ENCODE data around the gene AKAP13. TPM values are rescaled to one million over a fixed set of nuclear protein-coding genes. Genes with fewer than 3 reads are reported as not detected.

The AKAP13 gene
- total RNA-seq, 6 donors from 2014 or later: 329 to 1,278 (median 748) TPM

DNA sequence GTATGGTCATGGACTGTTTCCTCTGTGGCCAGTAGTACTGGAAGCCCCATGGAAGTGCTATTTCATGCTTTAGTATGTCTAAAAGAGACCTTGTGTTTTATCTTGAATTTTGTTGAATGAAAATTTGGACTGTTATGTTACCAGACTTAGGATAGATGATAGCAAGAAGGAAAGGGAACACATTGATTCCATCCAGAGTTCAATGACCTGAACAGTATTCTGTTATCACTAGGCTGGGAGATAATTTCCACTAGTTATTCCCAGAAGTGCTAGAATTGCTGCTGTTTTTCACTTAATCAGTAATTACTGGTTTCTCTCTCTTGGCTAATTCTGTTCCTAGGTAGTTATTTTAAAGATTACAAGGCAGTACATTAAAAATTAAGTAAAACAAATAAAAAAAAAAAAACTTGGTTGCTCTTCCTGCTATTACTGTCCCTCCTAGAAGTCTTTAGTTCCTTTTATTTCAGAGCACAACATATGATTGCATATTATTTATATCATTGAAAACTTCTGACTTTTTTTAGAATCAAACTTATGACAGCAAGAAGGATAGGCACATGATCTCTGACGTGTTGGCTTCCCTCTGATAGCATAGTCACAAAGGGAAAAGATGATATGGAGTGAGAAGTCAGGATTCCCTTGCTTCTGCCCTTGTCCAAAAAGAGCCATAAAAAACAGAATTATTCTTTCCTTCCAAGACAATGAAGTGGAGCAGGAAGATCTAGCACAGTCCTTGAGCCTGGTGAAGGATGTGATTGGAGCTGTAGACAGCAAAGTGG, 342.2 kb downstream of the AKAP13 start:
- Histone ChIP-seq H3K4me1 (peaks cover 26 to 36% (median 28%) of the 10 kb centered on the region in 4 donors), H3K4me3 (no peak overlapping the region), H3K36me3 (peaks cover 72 to 98% (median 86%) of the 10 kb centered on the region in 4 donors), H3K9me3 (no peaks in the 10 kb centered on the region), H3K27me3 (no peaks in the 10 kb centered on the region), H3K27ac (peak overlapping the region in 2 of 4 donors; percentile 8 to 46)
- DNase-seq (no peak), ATAC-seq (ENCODE audit: low FRiP score in 2 of 2) (no peak)
- TF ChIP-seq POLR2A (IDR thresholded peaks at IDR 0.05) (no peak), EP300 (IDR thresholded peaks at IDR 0.05) (no peak), POLR2AphosphoS5 (IDR thresholded peaks at IDR 0.05) (no peak)
- TF ChIP-seq, protein P1, sequence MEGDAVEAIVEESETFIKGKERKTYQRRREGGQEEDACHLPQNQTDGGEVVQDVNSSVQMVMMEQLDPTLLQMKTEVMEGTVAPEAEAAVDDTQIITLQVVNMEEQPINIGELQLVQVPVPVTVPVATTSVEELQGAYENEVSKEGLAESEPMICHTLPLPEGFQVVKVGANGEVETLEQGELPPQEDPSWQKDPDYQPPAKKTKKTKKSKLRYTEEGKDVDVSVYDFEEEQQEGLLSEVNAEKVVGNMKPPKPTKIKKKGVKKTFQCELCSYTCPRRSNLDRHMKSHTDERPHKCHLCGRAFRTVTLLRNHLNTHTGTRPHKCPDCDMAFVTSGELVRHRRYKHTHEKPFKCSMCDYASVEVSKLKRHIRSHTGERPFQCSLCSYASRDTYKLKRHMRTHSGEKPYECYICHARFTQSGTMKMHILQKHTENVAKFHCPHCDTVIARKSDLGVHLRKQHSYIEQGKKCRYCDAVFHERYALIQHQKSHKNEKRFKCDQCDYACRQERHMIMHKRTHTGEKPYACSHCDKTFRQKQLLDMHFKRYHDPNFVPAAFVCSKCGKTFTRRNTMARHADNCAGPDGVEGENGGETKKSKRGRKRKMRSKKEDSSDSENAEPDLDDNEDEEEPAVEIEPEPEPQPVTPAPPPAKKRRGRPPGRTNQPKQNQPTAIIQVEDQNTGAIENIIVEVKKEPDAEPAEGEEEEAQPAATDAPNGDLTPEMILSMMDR (IDR thresholded peaks at IDR 0.05): no peak
- 67 to 72% methylated on average over 1 of the region's 1 CpG for WGBS, 2 donors

DNA sequence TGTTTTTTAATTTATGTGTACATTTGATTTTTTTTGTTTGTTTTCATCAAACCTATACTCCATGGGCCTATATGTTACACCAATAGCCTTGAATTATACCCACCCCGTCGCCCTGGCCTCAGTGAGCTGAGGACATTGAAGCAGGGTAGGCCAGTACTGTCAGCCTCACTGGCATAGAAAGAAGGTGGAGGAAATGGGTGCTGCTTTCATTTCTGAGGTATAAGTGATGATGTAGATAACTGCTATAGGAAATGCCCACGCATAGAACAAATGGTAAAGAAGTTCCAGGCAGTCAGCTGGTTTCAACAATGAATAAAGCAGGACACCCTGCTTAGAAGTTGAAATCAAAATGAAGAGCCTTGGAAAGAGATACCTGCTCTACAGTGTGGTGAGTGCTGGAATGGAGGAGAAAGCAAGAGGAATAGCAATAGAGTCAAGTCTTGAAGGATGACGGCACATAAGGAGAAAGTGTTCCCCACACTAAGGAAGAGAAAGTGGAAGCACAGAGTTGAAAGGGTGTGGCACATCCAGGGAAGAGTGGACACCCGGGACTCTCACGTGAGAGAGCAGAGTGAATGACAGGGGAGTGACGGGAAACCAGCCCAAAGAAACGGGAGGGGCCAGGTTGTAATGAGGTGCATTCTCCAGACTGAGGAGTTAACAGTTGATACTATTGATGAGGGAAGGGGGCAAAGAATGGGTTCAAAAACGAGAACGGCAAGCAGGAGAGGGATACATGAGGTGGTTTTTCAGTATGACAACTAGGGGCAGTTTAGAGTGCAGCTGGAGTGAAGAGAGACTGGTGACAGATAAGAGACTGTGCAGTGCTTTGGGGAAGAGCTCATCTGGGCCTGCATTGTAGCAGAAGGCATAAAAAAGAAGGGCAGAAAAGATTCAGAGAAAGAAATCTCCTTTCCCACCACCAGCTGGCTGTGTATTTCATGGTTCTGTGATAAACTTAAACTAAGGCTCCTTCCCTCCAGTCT, 343.9 kb downstream of the AKAP13 start:
- DNase-seq (no peak), ATAC-seq (ENCODE audit: low FRiP score in 2 of 2) (no peak)
- Histone ChIP-seq H3K36me3 (peaks cover 65 to 98% (median 82%) of the 10 kb centered on the region in 4 donors), H3K27ac (peak overlapping the region; percentile 38 to 80 (median 72)), H3K9me3 (no peaks in the 10 kb centered on the region), H3K4me3 (no peak overlapping the region), H3K27me3 (no peaks in the 10 kb centered on the region), H3K4me1 (peaks cover 26 to 36% (median 29%) of the 10 kb centered on the region in 4 donors)
- WGBS, 2 donors: 49 to 51% methylated on average over 10 of the region's 10 CpGs
- no peak for TF ChIP-seq EP300 (IDR thresholded peaks at IDR 0.05)
- TF ChIP-seq POLR2A (IDR thresholded peaks at IDR 0.05): peak in 1 of 4 donors; percentile 3

DNA sequence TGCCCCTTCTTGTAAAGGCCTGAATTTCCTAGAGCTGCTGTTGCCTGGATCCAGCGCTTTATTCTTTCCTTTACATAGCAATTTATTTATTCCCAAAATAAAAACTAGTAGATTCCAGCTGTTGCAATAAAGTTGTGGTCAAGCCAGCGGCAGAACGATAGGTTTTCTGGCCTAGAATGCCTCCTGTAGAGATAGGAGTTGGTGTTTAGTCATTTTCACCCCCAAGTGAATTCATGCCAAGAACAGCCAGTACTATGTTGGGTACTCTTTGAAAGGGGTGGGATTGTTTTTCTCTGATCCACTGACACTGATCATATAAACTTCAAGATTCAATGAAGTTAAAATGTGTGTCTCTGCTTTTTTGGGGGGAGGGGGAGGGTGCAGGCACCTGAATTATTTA, 344.6 kb downstream of the AKAP13 start:
- H3K4me3 ChIP-seq: no peak overlapping the region
- H3K27ac ChIP-seq: peak overlapping the region; percentile 55 to 80 (median 72)
- DNase-seq: no peak
- peaks cover 27 to 44% (median 31%) of the 10 kb centered on the region in 4 donors for H3K4me1 ChIP-seq
- H3K27me3 ChIP-seq: no peaks in the 10 kb centered on the region
- TF ChIP-seq EP300 (IDR thresholded peaks at IDR 0.05): peak in 1 of 4 donors; percentile 4
- no peak for TF ChIP-seq POLR2A (IDR thresholded peaks at IDR 0.05)
- peak in 1 of 2 donors; percentile 5 for TF ChIP-seq POLR2AphosphoS5 (IDR thresholded peaks at IDR 0.05)
- TF ChIP-seq, protein P1 (IDR thresholded peaks at IDR 0.05): no peak
- no peaks in the 10 kb centered on the region for H3K9me3 ChIP-seq
- 63 to 73% methylated on average over 3 of the region's 3 CpGs for WGBS, 2 donors
- ATAC-seq (ENCODE audit: low FRiP score in 2 of 2): peak in 1 of 2 donors; percentile 30
- peaks cover 65 to 98% (median 78%) of the 10 kb centered on the region in 4 donors for H3K36me3 ChIP-seq

DNA sequence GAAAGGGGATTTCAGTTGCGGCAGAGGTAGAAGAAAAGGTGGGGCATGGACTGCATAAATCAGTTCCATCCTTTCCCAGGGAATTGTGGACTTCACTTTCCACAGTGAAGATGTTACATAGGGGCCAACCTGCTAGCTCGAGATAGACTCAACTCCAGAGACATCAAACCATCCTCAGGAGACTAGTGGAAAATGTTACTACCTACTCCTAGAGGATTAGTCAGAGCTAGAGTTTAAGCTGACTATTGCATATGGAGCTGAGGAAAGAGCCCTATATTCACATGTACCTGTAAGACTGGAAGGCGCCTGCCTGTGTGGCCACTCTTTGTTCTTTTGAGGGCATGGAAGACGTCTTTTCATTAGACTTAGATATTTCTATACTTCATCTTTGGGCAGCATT, 345.2 kb downstream of the AKAP13 start:
- H3K27me3 ChIP-seq: no peaks in the 10 kb centered on the region
- peak overlapping the region; percentile 55 to 80 (median 72) for H3K27ac ChIP-seq
- peaks cover 27 to 49% (median 34%) of the 10 kb centered on the region in 4 donors for H3K4me1 ChIP-seq
- 88 to 90% methylated on average over 4 of the region's 4 CpGs for WGBS, 2 donors
- no peaks in the 10 kb centered on the region for H3K9me3 ChIP-seq
- TF ChIP-seq POLR2A (IDR thresholded peaks at IDR 0.05): no peak
- TF ChIP-seq, protein P1 (IDR thresholded peaks at IDR 0.05): no peak
- no peak for TF ChIP-seq POLR2AphosphoS5 (IDR thresholded peaks at IDR 0.05)
- no peak for TF ChIP-seq EP300 (IDR thresholded peaks at IDR 0.05)
- ATAC-seq (ENCODE audit: low FRiP score in 2 of 2) (no peak), DNase-seq (no peak)
- H3K36me3 ChIP-seq: peaks cover 65 to 98% (median 75%) of the 10 kb centered on the region in 4 donors
- no peak overlapping the region for H3K4me3 ChIP-seq

DNA sequence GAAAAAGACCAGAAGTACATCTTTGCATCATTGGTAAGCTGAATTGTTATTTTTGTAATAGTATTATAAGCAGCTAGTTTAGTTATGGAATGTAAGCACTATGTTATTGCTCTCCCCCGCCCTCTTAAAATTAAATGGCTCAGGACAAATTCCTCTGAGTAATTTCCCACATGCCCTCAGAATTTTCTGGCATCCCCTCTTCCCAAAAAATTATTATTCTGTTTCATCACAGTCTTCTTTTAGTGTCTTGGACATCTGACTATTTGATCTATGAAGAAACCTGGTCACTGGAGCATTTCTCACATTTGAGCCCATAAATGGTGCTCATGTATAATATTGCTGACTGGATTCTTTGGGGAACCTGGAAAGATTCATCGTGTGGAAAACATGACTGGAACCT, 346.1 kb downstream of the AKAP13 start:
- H3K9me3 ChIP-seq: no peaks in the 10 kb centered on the region
- DNase-seq (no peak), ATAC-seq (ENCODE audit: low FRiP score in 2 of 2) (peak in 1 of 2 donors; percentile 47)
- 78 to 81% methylated on average over 2 of the region's 2 CpGs for WGBS, 2 donors
- peak overlapping the region; percentile 55 to 80 (median 73) for H3K27ac ChIP-seq
- no peak overlapping the region for H3K4me3 ChIP-seq
- no peak for TF ChIP-seq POLR2AphosphoS5 (IDR thresholded peaks at IDR 0.05)
- no peak for TF ChIP-seq POLR2A (IDR thresholded peaks at IDR 0.05)
- TF ChIP-seq, protein P1 (IDR thresholded peaks at IDR 0.05): no peak
- no peak for TF ChIP-seq EP300 (IDR thresholded peaks at IDR 0.05)
- peaks cover 27 to 49% (median 35%) of the 10 kb centered on the region in 4 donors for H3K4me1 ChIP-seq
- no peaks in the 10 kb centered on the region for H3K27me3 ChIP-seq
- H3K36me3 ChIP-seq: peaks cover 65 to 96% (median 75%) of the 10 kb centered on the region in 4 donors
